ENCODE results near the gene ZBED6.
"Not testable (repeated sequence)": the region's sequence is repeated elsewhere in the genome, so short reads cannot be mapped to it uniquely, and the experiment has no call there.

The ZBED6 gene

DNA sequence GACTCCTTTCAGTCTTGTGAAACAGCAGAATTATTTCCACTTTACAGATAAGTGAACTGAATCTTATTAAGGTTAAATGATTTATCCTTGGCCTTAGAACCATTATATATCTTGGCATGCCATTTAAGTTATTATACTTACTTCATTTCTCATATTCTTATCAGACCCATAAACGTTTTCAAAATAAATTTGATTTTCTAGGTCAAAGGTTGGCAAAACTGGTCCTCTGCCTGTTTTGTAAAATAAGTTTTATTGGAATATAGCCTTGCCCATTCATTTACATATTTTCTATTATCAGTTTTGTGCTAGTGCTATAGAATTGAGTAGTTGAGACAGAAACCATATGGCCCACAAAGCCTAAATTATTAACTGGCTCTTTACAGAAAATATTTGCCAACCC, 33.1 kb downstream of the ZBED6 start:
- POLR2A ChIA-PET = no interaction called here
- no peak for TF ChIP-seq CTCF (IDR thresholded peaks at IDR 0.05; ENCODE audit: control extremely low read depth, extremely low read depth, low read depth, missing control alignments)

DNA sequence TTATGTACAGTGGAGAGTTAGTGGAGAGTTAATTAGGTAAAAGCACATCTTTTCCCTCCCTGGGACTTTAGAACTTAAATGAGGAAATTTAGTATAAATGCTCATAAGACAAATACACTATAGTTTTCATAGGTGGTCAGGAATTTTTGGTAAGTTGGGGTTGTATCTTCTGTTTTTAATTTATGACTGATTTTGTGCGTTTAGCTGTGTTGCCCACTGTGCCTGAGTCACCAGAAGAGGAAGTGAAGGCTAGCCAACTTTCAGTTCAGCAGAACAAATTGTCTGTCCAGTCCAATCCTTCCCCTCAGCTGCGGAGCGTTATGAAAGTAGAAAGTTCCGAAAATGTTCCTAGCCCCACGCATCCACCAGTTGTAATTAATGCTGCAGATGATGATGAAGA, 33.8 kb downstream of the ZBED6 start:
- CTCF ChIA-PET; POLR2A ChIA-PET; DNase-seq (ENCODE audit: extremely low spot score): not testable (repeated sequence)

More for the DNA sequence above, 33.1 kb downstream of the ZBED6 start:
- DNase-seq (ENCODE audit: extremely low spot score) = no peak
- CTCF ChIA-PET = no interaction called here

DNA sequence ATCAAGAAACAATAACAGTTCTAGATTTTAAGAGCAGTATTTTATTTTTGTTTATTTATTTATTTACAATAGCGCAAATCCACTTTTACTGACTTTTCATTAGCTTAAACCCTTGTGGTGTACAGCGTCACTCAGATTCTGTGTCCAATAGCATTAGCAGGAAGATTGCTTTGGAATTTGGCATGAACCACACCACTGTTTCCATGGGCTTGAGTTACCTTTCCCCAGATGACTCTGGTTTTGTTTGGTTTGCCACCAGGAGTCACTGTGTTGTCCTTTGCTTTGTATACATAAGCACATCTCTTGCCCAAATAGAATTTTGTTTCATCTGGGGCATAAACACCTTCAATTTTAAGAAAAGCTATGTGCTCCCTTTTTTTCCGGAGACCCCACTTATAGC, 40.1 kb downstream of the ZBED6 start:
- CTCF ChIA-PET = interaction anchor here (1.3 to 2.2 kb wide), 3 partner anchors 8 to 15 kb away, joined by 4 to 6 read pairs (median 6); no protein-coding TSS in a partner anchor
- DNase-seq (ENCODE audit: extremely low spot score) = no peak
- no peak for TF ChIP-seq CTCF (IDR thresholded peaks at IDR 0.05; ENCODE audit: control extremely low read depth, extremely low read depth, low read depth, missing control alignments)
- POLR2A ChIA-PET = no interaction called here

GRCh38 chr1:203839081-203839480, 43.7 kb downstream of the ZBED6 start:
- no peak for DNase-seq (ENCODE audit: extremely low spot score)
- ChIA-PET CTCF (interaction anchor here (2.3 kb wide), 1 partner anchor 33 kb away, joined by 8 read pairs; no protein-coding TSS in a partner anchor), POLR2A (interaction anchor here (0.6 kb wide), 1 partner anchor 9 kb away, joined by 6 read pairs; no protein-coding TSS in a partner anchor)
- TF ChIP-seq CTCF (IDR thresholded peaks at IDR 0.05; ENCODE audit: control extremely low read depth, extremely low read depth, low read depth, missing control alignments) = no peak

GRCh38 chr1:203840208-203840808, 44.9 kb downstream of the ZBED6 start:
- ChIA-PET CTCF (no interaction called here), POLR2A (no interaction called here)
- TF ChIP-seq CTCF (IDR thresholded peaks at IDR 0.05; ENCODE audit: control extremely low read depth, extremely low read depth, low read depth, missing control alignments) = no peak
- no peak for DNase-seq (ENCODE audit: extremely low spot score)

DNA sequence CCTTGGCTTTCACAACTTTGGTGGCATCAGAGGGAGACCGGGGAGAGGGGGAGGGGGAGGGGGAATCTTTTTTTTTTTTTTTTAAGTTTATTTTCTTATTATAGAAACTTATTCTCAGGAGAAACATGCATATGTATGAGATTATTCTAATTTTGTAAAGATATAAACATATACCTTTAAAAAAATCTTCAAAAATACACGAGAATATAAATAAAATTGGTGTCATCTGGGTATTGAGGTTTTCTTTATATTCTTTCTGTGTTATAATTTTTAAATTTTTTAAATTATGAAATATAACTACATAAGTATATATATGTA, 47.1 kb downstream of the ZBED6 start:
- no peak for TF ChIP-seq CTCF (IDR thresholded peaks at IDR 0.05; ENCODE audit: control extremely low read depth, extremely low read depth, low read depth, missing control alignments)
- ChIA-PET CTCF (no interaction called here), POLR2A (no interaction called here)
- no peak for DNase-seq (ENCODE audit: extremely low spot score)

GRCh38 chr1:203843435-203843834, 48.0 kb downstream of the ZBED6 start:
- no peak for TF ChIP-seq CTCF (IDR thresholded peaks at IDR 0.05; ENCODE audit: control extremely low read depth, extremely low read depth, low read depth, missing control alignments)
- POLR2A ChIA-PET = no interaction called here
- CTCF ChIA-PET = no interaction called here
- no peak for DNase-seq (ENCODE audit: extremely low spot score)

Measured in GM10248 (cell line).